PC-3 (cell line): ENCODE results near the gene RFC1.

Experiments used
- CTCF ChIP-seq: fragments of 300-600 bp; sonication (generic); conservative IDR thresholded peaks from 2 replicates; pipeline ENCODE4 v1.5.1; 2017; ENCODE audit warnings: antibody characterized with exemption, low read depth, mild to moderate bottlenecking, low read length
- EZH2phosphoT487 ChIP-seq: fragments of 300-600 bp; sonication (generic); IDR thresholded peaks from 2 replicates; pipeline ENCODE4 v1.6.1; 2018; ENCODE audit warnings: mild to moderate bottlenecking, antibody characterized with exemption, low read length, borderline replicate concordance

GRCh38 chr4:39320381-39321115 is 45.6 kb downstream of the RFC1 start:
- TF ChIP-seq CTCF (no peak), EZH2phosphoT487 (no peak)
